Hepatocyte (in vitro differentiated cells): ENCODE data around the gene NUDT16L1. TPM values are rescaled to one million over a fixed set of nuclear protein-coding genes. Genes with fewer than 3 reads are reported as not detected.

ENCODE experiments used
- DNase-seq: peaks from one replicate; pipeline ENCODE4 v3.0.0-alpha.2; 2016; ENCODE audit warnings: low spot score
- H2AFZ ChIP-seq: fragments of 200-600 bp; sonication (generic); 2 replicates; pipeline ENCODE4 v1.6.0; 2016; ENCODE audit warnings: antibody characterized with exemption, mild to moderate bottlenecking
- H3K27ac ChIP-seq: fragments of 200-600 bp; sonication (generic); 2 replicates; pipeline ENCODE4 v1.5.1; 2016; ENCODE audit warnings: mild to moderate bottlenecking
- H3K27me3 ChIP-seq: fragments of 200-600 bp; sonication (generic); 2 replicates; pipeline ENCODE4 v1.6.1; 2016
- H3K36me3 ChIP-seq: fragments of 200-600 bp; sonication (generic); replicated peaks from 2 replicates; pipeline ENCODE4 v1.5.1; 2016; ENCODE audit warnings: low read depth; ENCODE audit not compliant: insufficient read depth
- H3K4me1 ChIP-seq: fragments of 200-600 bp; sonication (generic); 2 replicates; pipeline ENCODE4 v1.5.1; 2016; ENCODE audit warnings: mild to moderate bottlenecking, moderate library complexity; ENCODE audit not compliant: insufficient read depth
- H3K4me2 ChIP-seq: fragments of 200-600 bp; sonication (generic); 2 replicates; pipeline ENCODE4 v1.6.0; 2016
- H3K4me3 ChIP-seq: fragments of 200-600 bp; sonication (generic); 2 replicates; pipeline ENCODE4 v1.5.1; 2016; ENCODE audit warnings: mild to moderate bottlenecking
- H3K79me2 ChIP-seq: fragments of 200-600 bp; sonication (generic); 2 replicates; pipeline ENCODE4 v1.6.0; 2017; ENCODE audit warnings: mild to moderate bottlenecking
- H3K9me2 ChIP-seq: fragments of 200-600 bp; sonication (generic); replicated peaks from 2 replicates; pipeline ENCODE4 v1.6.0; 2017; ENCODE audit warnings: mild to moderate bottlenecking; ENCODE audit not compliant: insufficient read depth
- H3K9me3 ChIP-seq: fragments of 200-600 bp; sonication (generic); 2 replicates; pipeline ENCODE4 v1.5.1; 2016; ENCODE audit warnings: low read depth, mild to moderate bottlenecking
- H4K20me1 ChIP-seq: fragments of 200-600 bp; sonication (generic); 2 replicates; pipeline ENCODE4 v1.6.0; 2016; ENCODE audit warnings: mild to moderate bottlenecking; ENCODE audit not compliant: insufficient read depth, poor library complexity, severe bottlenecking
- EZH2 ChIP-seq: fragments of 200-600 bp; sonication (generic); IDR thresholded peaks from 2 replicates; pipeline ENCODE4 v1.6.1; 2016; ENCODE audit warnings: antibody characterized with exemption, mild to moderate bottlenecking, borderline replicate concordance
- EZH2phosphoT487 ChIP-seq: fragments of 200-600 bp; sonication (generic); IDR thresholded peaks from one replicate; pipeline ENCODE4 v1.6.1; 2018; ENCODE audit warnings: antibody characterized with exemption, mild to moderate bottlenecking, low read depth, moderate library complexity; ENCODE audit not compliant: unreplicated experiment, severe bottlenecking
- WGBS: methylation state at CpG from one replicate; pipeline ENCODE4 v1.1.6; 2016; ENCODE audit warnings: low lambda C conversion rate; ENCODE audit errors: missing lambda C conversion rate; 5-methylcytosine and 5-hydroxymethylcytosine counted together
- polyA plus RNA-seq: library from polyadenylated mRNA; unstranded; fragments of >200 nt; fragmentation: Nextera tagmentation; extraction: Ambion mirVana; gene quantifications from 2 replicates; pipeline ENCODE4 v1.2.1, GENCODE V29; 2016
- total RNA-seq: library from RNA; depleted of rRNA; stranded (reverse); fragments of >200 nt; gene quantifications from 2 replicates; pipeline ENCODE4 v1.2.3, GENCODE V29; 2014
- TF ChIP-seq, protein P1 (sequence below): fragments of 200-600 bp; sonication (generic); IDR thresholded peaks from 2 replicates; pipeline ENCODE4 v1.5.1; 2016; ENCODE audit warnings: antibody characterized with exemption, mild to moderate bottlenecking; ENCODE audit not compliant: poor library complexity

NUDT16L1 gene
- total and polyA plus RNA-seq, 2 experiments from 2014 or later: 54.8 to 80.5 TPM

DNA sequence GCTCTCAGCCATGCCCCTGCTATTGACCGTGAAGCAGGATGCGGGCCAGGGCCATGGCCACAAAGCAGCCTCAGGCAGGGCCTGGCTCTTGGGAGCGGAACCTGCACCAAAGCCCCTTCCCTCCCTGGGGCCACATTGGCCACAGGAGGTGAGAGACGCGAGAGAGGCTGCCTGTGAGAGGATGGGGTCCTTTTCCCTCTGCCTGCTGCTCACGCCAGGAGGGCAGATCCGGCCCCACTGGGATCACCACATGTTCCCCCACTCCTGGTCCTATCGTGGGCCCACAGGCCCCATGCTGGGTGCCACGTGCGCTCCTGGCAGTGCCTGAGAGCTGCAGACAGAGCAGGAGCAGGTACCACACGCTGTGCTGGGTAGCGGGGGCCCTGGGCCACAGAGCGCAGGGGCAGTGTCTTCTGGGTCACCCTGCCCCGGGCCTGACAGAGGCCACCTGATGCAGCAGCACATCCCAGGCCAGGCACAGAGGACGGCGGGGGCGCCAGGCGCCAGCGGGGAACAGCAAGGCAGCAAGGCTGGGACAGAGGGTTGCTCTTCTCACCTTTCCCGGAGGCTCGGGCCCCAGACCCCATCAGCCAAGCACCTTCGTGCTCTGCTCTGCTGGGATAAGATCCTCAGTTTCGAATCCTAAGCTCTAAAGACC is 9.2 kb upstream of the NUDT16L1 start:
- Histone ChIP-seq H3K36me3 (no peaks in the 10 kb centered on the region), H3K79me2 (no peaks in the 10 kb centered on the region)
- no peak for TF ChIP-seq EZH2phosphoT487
- TF ChIP-seq, protein P1, sequence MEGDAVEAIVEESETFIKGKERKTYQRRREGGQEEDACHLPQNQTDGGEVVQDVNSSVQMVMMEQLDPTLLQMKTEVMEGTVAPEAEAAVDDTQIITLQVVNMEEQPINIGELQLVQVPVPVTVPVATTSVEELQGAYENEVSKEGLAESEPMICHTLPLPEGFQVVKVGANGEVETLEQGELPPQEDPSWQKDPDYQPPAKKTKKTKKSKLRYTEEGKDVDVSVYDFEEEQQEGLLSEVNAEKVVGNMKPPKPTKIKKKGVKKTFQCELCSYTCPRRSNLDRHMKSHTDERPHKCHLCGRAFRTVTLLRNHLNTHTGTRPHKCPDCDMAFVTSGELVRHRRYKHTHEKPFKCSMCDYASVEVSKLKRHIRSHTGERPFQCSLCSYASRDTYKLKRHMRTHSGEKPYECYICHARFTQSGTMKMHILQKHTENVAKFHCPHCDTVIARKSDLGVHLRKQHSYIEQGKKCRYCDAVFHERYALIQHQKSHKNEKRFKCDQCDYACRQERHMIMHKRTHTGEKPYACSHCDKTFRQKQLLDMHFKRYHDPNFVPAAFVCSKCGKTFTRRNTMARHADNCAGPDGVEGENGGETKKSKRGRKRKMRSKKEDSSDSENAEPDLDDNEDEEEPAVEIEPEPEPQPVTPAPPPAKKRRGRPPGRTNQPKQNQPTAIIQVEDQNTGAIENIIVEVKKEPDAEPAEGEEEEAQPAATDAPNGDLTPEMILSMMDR: no peak
- no peak for TF ChIP-seq EZH2

DNA sequence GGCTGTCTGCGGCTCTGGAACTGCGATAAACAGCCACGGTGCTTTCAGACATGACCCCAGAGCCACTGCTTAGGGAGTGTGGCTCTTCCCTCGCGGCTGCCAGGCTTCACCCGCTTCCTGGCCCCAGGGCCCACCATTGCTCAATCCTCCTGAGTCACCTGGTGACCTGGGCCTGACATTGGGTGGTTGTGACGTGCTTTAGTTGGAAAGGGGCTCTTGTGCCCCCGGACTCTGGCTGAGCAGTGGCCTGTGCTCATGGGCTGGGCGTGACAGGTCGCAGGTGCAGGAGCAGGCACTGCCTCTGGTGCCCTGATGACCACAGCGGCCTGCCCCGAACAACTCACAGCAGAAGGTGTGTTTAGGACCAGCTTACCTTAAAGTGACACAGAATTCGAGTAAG is 8.6 kb upstream of the NUDT16L1 start:
- 95% methylated on average over 13 of the region's 13 CpGs for WGBS
- Histone ChIP-seq H3K27ac (no peak overlapping the region), H3K9me3 (no peaks in the 10 kb centered on the region), H3K27me3 (no peaks in the 10 kb centered on the region), H3K79me2 (no peaks in the 10 kb centered on the region), H3K36me3 (no peaks in the 10 kb centered on the region), H3K4me2 (no peak overlapping the region), H3K9me2 (no peaks in the 10 kb centered on the region), H2AFZ (no peak overlapping the region), H3K4me1 (no peaks in the 10 kb centered on the region), H4K20me1 (no peaks in the 10 kb centered on the region), H3K4me3 (no peak overlapping the region)
- no peak for DNase-seq
- no peak for TF ChIP-seq EZH2phosphoT487
- TF ChIP-seq EZH2: no peak
- TF ChIP-seq, protein P1: no peak

More for the DNA sequence above, 9.2 kb upstream of the NUDT16L1 start:
- Histone ChIP-seq H3K9me2 (no peaks in the 10 kb centered on the region), H3K27ac (no peak overlapping the region), H3K27me3 (no peaks in the 10 kb centered on the region), H4K20me1 (no peaks in the 10 kb centered on the region), H2AFZ (no peak overlapping the region), H3K9me3 (no peaks in the 10 kb centered on the region), H3K4me1 (no peaks in the 10 kb centered on the region), H3K4me3 (no peak overlapping the region), H3K4me2 (no peak overlapping the region)
- DNase-seq: no peak
- WGBS: 97% methylated on average over 23 of the region's 23 CpGs

DNA sequence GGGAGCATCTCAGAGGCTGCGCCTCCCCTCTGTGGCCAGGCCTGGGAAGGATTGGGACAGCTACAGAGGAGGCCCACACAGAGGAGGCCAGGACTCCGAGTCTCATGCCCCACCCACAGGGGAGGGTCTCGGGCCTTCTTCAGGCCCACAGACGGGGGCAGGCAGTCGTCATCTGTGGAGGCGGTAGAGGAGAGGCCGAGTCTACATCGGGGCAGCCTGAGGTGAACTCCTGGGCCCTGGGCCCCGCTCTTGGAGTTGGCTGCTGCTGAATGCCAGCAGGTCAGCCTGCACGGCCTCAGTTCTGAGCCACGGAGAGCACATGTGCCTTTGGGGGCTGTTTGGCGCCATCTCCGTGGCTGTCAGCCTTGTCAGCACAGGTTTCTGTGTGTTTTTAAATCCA is 8.1 kb upstream of the NUDT16L1 start:
- Histone ChIP-seq H3K36me3 (no peaks in the 10 kb centered on the region), H3K4me3 (no peak overlapping the region), H2AFZ (no peak overlapping the region), H3K4me1 (no peaks in the 10 kb centered on the region), H3K79me2 (no peaks in the 10 kb centered on the region), H3K9me2 (no peaks in the 10 kb centered on the region), H3K4me2 (no peak overlapping the region), H3K27me3 (no peaks in the 10 kb centered on the region), H3K27ac (no peak overlapping the region), H4K20me1 (no peaks in the 10 kb centered on the region), H3K9me3 (no peaks in the 10 kb centered on the region)
- TF ChIP-seq, protein P1: no peak
- TF ChIP-seq EZH2 (no peak), EZH2phosphoT487 (no peak)
- WGBS: 97% methylated on average over 13 of the region's 13 CpGs
- no peak for DNase-seq
